KMS-11 (cell line): ENCODE results near the gene ZNF630.

ENCODE experiments used
- H2AFZ ChIP-seq: fragments of 200-600 bp; sonication (generic); 2 replicates; pipeline ENCODE4 v1.6.1; 2016; ENCODE audit warnings: antibody characterized with exemption, mixed run types, low read depth
- H3K27ac ChIP-seq: fragments of 200-600 bp; sonication (generic); 2 replicates; pipeline ENCODE4 v1.6.1; 2016; ENCODE audit warnings: mild to moderate bottlenecking, mixed run types
- H3K27me3 ChIP-seq: fragments of 200-600 bp; sonication (generic); 2 replicates; pipeline ENCODE4 v1.6.1; 2017; ENCODE audit warnings: mild to moderate bottlenecking, low read depth, mixed run types, moderate library complexity; ENCODE audit not compliant: insufficient read depth
- H3K36me3 ChIP-seq: fragments of 200-600 bp; sonication (generic); 2 replicates; pipeline ENCODE4 v1.6.1; 2017; ENCODE audit warnings: mild to moderate bottlenecking, mixed run types; ENCODE audit not compliant: insufficient read depth
- H3K4me1 ChIP-seq: fragments of 200-600 bp; sonication (generic); 2 replicates; pipeline ENCODE4 v1.6.1; 2016; ENCODE audit warnings: mild to moderate bottlenecking, low read depth, mixed run types; ENCODE audit not compliant: poor library complexity, severe bottlenecking
- H3K4me2 ChIP-seq: fragments of 200-600 bp; sonication (generic); 2 replicates; pipeline ENCODE4 v1.7.0; 2016; ENCODE audit warnings: mild to moderate bottlenecking, mixed run types
- H3K4me3 ChIP-seq: fragments of 200-600 bp; sonication (generic); IDR thresholded peaks from 2 replicates; pipeline ENCODE4 v1.6.1; 2017; ENCODE audit warnings: low read depth, low read length, mixed read lengths; ENCODE audit not compliant: insufficient read depth
- H3K79me2 ChIP-seq: fragments of 200-600 bp; sonication (generic); 2 replicates; pipeline ENCODE4 v1.6.1; 2016; ENCODE audit warnings: low read depth, mixed run types; ENCODE audit not compliant: insufficient read depth
- H3K9ac ChIP-seq: fragments of 200-600 bp; sonication (generic); 2 replicates; pipeline ENCODE4 v1.6.1; 2016; ENCODE audit warnings: mild to moderate bottlenecking, mixed run types
- H4K20me1 ChIP-seq: fragments of 200-600 bp; sonication (generic); 2 replicates; pipeline ENCODE4 v1.6.1; 2016; ENCODE audit warnings: mild to moderate bottlenecking, mixed run types; ENCODE audit not compliant: insufficient read depth
- TF ChIP-seq, protein P1 (sequence below): fragments of 200-600 bp; sonication (generic); conservative IDR thresholded peaks from 2 replicates; pipeline ENCODE4 v1.6.1; 2017; ENCODE audit warnings: low read depth, mild to moderate bottlenecking, antibody characterized with exemption, low read length, moderate library complexity, mixed read lengths

The ZNF630 gene

DNA sequence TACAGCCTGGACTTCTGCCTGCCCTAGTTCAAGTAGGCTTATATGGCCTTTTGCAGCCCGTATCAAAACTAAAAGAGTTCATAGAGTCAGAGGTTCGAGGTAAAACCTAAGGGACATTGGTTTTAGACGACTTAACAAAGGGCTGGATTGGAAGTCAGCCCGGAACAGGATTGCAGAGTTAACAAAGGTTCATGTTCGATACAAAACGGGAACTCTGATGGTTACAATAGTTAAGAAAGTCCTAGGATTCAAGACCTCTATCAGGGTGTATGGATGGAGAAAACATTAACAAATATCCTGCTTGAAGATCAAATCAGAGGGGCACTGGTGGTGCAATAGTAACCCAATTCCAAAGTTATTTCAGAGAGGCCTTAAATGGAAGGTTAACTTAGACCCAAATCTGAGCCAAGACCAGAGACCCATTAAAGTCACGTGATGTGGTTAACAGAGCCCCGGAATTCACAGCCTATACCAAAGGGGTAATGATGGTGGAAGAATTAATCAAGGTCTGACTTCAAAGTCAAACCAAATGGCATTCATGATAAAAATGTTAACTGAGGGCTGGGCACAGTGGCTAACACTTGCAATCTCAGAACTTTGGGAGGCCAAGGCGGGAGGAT, 656 bp upstream of the ZNF630 start:
- Histone ChIP-seq H3K36me3 (no peaks in the 10 kb centered on the region), H4K20me1 (no peaks in the 10 kb centered on the region), H2AFZ (no peak overlapping the region), H3K4me3 (no peak overlapping the region), H3K79me2 (no peaks in the 10 kb centered on the region), H3K27me3 (no peaks in the 10 kb centered on the region), H3K27ac (no peak overlapping the region), H3K4me2 (no peak overlapping the region), H3K4me1 (no peaks in the 10 kb centered on the region), H3K9ac (no peak overlapping the region)
- TF ChIP-seq, protein P1, sequence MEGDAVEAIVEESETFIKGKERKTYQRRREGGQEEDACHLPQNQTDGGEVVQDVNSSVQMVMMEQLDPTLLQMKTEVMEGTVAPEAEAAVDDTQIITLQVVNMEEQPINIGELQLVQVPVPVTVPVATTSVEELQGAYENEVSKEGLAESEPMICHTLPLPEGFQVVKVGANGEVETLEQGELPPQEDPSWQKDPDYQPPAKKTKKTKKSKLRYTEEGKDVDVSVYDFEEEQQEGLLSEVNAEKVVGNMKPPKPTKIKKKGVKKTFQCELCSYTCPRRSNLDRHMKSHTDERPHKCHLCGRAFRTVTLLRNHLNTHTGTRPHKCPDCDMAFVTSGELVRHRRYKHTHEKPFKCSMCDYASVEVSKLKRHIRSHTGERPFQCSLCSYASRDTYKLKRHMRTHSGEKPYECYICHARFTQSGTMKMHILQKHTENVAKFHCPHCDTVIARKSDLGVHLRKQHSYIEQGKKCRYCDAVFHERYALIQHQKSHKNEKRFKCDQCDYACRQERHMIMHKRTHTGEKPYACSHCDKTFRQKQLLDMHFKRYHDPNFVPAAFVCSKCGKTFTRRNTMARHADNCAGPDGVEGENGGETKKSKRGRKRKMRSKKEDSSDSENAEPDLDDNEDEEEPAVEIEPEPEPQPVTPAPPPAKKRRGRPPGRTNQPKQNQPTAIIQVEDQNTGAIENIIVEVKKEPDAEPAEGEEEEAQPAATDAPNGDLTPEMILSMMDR: no peak

DNA sequence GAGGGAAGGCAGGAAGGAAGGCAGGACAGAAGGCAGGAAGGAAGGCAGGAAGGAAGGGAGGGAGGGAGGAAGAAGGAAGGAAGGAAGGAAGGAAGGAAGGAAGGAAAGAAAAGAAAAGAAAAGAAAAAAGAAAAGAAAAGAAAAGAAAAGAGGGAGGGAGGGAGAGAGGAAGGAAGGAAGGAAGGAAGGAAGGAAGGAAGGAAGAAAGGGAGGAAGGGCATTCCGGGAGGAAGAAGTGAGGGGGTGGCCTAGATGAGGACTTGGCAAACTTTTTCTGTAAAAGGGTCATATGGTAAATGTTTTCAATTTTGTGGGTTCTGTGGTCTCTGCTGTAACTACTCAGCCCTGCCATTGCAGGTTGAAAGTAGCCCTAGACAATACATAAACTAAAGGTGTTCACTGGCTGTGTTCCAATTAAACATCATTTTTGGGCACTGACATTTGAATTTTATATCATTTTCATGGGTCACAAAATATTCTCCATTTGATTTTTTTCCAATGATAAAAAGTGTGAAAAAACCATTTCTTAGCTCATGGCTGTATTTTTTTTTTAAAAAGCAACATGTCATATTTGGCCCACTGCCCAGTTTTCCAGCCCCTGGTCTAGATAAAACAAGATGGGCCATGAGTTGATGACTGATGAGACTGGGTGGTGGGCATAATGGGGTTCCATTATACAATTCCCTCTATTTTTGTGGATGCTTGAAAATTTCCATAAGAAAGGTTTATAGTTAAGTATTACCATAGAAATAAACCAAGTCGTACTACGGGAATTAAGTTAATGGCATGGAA, 3.1 kb downstream of the ZNF630 start:
- TF ChIP-seq, protein P1: no peak
- Histone ChIP-seq H3K9ac (no peak overlapping the region), H2AFZ (no peak overlapping the region), H4K20me1 (no peaks in the 10 kb centered on the region), H3K27me3 (no peaks in the 10 kb centered on the region), H3K4me1 (no peaks in the 10 kb centered on the region), H3K79me2 (no peaks in the 10 kb centered on the region), H3K4me3 (no peak overlapping the region), H3K4me2 (no peak overlapping the region), H3K27ac (no peak overlapping the region), H3K36me3 (no peaks in the 10 kb centered on the region)

DNA sequence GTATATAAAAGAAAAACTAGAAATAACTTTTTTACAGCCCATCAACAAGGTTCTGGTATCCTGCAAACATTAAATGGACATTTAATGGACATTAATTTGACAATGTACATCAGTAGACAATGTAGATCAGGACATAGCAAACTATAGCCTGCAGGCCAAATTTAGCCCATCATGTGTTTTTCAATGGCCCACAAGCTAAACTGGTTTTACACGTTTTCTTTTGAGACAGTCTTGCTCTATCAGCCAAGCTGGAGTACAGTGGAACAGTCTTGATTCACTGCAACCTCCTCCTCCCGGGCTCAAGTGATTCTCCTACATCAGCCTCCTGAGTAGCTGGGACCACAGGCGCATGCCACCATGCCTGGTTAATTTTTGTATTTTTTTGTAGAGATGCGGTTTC, 7.2 kb downstream of the ZNF630 start:
- no peak overlapping the region for H3K4me2 ChIP-seq
- no peaks in the 10 kb centered on the region for H3K36me3 ChIP-seq
- no peaks in the 10 kb centered on the region for H3K79me2 ChIP-seq
- no peaks in the 10 kb centered on the region for H4K20me1 ChIP-seq
- H3K4me1 ChIP-seq: no peaks in the 10 kb centered on the region
- no peak overlapping the region for H3K27ac ChIP-seq
- no peak overlapping the region for H2AFZ ChIP-seq
- no peak overlapping the region for H3K9ac ChIP-seq
- H3K27me3 ChIP-seq: no peaks in the 10 kb centered on the region
- H3K4me3 ChIP-seq: no peak overlapping the region
- TF ChIP-seq, protein P1: no peak

DNA sequence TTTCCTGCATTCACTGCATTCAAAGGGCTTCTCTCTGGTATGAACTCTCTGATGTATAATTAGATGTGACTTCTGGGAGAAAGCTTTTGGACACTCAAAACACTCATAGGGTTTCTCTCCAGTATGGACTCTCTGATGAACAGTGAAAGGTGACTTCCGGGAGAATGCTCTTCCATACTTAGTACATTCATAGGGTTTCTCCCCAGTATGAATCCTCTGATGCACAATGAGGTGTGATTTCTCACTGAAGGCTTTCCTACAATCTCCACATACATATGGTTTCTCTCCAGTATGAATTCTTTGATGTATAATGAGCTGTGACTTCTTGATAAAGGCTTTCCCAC, 12.2 kb downstream of the ZNF630 start:
- Histone ChIP-seq H4K20me1 (no peaks in the 10 kb centered on the region), H3K27me3 (no peaks in the 10 kb centered on the region), H3K27ac (no peak overlapping the region), H3K4me3 (no peak overlapping the region), H3K4me1 (no peaks in the 10 kb centered on the region), H2AFZ (no peak overlapping the region), H3K9ac (no peak overlapping the region), H3K4me2 (no peak overlapping the region), H3K79me2 (no peaks in the 10 kb centered on the region), H3K36me3 (no peaks in the 10 kb centered on the region)
- TF ChIP-seq, protein P1: no peak
